Epidermal melanocyte (primary cell): ENCODE data around the gene POLE.

Experiments
- DNase-seq: peaks from one replicate; pipeline ENCODE4 v3.0.0; 2011; ENCODE audit warnings: low spot score; ENCODE audit not compliant: insufficient read length

Gene POLE

DNA sequence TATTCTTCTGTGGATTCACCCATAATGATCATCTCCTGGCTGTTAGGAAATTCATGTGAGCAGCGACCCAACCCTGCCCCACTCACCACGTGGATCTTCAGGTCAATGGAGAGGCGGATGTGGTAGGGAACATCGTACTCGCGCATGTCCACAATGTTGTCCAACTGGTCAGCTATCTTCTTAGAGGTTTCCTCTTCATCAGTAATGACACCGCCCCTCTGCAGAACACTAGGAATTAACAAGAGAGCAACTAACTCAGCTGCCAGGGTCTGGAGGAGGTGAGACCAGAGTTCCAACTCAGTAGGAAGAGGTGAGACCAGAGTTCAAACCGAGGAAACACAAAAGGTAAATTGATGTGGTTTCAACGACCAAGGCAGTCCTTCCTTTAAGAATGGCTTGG is 9.7 kb downstream of the POLE start:
- DNase-seq = no peak

DNA sequence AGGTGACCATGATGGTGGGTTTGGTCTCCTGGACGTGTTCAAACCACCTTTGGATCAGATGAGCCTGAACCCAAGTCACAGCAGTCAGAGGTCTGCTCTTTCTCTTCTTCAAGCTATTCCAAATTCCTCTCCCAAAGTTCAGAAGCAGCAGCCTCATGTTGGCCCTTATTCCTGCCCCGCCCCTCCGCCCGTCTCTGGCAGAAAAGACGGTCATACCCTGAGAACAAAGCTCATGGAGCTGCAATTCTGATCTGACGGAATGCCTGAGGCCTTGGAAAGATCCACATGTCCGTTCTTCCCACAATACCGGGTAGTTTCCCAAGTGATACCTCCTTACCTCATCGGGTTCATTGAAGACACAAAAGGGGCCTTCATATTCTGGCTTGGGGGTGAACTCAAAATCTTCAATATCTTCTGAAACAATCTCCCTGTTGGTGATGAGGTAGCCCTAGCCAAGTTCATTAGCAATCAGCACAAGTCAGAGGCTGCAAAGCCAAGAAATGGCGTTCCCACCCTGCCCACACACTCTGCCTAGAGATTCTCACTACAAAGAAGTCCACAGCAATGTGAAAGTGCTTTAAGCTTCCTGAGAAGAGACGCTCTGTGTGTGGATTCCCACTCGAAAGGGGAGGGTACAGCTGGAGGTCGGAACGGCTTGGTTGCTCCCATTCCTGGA is 11.2 kb downstream of the POLE start:
- DNase-seq = no peak

DNA sequence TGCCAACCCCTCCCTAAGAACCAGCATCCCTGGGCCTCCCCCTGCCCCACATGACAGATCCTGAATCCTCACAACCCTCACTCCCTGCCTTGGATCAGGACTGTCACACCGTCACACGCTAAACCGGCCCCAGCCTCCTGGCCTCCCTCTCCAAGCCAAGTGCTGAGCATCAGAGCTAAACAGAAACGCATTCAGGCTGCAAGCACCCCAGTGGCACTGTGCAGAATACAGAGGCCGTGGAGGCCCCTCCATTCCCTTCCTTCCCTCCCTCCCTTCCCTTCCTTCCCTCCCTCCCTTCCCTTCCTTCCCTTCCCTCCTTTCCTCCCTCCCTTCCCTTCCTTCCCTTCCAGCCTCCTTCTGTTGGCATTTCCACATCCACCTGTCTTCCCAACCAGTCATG is 12.6 kb downstream of the POLE start:
- DNase-seq = no peak

DNA sequence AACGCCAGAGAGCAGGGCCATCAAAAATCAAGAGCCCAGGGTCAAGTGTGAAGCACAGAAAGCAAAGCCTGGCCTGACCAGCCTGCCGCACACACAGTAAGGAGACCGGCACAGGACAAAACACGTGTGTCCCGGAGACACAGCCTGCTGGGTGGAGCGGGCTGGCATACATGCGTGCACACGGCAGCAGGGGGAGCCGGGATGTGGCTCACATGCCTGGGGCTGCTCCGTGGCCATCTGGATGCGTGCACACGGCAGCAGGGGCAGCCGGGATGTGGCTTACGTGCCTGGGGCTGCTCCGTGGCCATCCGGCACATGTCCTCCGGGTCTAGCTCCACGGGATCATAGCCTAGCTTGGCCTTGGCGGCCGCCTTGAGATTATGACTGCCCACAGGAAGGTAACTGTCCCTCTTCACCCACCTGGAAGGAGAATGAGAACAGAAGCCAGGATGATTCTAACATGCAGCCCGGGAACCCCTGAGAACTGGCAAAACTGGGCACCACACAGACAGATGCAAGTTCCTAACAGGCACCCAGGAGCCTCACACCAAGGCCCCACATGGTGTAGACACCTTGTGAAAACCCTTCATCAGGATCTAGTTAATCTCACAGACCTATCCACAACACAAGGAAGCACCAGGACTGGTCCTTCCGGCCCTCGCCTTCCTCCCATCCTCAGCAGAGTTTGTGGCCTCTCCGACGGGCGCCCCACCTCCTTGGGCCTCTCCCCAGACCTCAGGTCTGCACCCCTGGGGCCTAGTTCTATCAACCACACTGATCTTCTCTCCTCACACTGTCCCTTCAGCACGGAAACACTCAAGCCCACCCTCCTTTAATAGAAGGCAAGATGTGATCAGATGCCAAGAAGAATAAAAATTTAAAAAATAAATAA is 13.6 kb downstream of the POLE start:
- DNase-seq = no peak

GRCh38 chr12:132672678-132673077 is 14.5 kb downstream of the POLE start:
- no peak for DNase-seq

GRCh38 chr12:132672116-132672515 is 15.0 kb downstream of the POLE start:
- no peak for DNase-seq

DNA sequence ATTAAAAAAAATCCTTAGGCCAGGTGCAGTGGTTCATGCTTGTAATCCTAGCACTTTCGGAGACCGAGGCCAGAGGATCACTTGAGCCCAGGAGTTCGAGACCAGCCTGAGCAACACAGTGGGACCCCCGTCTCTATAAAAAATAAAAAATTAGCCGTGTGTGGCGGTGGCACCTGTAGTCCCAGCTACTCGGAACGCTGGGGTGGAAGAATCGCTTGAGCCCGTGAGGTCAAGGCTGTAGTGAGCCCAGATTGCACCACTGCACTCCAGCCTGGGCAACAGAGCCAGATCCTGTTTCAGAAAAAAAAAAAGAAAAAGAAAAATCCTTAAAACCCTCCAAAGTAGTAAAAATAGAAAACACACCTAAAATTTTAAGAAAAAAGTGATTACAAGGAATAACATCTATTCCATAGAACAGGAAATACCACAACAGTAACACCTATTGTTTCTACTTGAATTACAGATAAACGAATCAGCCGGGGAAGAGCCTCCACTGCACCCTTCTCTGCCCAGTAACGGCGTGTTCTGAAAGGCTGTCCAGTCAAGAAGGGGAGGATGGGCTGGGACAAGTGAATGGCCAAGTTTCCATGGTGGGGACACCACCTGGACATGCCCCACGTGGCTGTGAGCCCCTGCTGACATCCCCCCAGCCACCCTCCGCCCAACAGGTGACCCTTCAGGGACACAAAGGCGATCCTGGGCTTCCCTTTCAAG is 17.8 kb downstream of the POLE start:
- no peak for DNase-seq

GRCh38 chr12:132668191-132669088 is 18.7 kb downstream of the POLE start:
- no peak for DNase-seq

GRCh38 chr12:132665794-132666193 is 21.3 kb downstream of the POLE start:
- no peak for DNase-seq

- no peak for DNase-seq
These were observed 22.0 kb downstream of the POLE start for GRCh38 chr12:132665149-132665491.

DNA sequence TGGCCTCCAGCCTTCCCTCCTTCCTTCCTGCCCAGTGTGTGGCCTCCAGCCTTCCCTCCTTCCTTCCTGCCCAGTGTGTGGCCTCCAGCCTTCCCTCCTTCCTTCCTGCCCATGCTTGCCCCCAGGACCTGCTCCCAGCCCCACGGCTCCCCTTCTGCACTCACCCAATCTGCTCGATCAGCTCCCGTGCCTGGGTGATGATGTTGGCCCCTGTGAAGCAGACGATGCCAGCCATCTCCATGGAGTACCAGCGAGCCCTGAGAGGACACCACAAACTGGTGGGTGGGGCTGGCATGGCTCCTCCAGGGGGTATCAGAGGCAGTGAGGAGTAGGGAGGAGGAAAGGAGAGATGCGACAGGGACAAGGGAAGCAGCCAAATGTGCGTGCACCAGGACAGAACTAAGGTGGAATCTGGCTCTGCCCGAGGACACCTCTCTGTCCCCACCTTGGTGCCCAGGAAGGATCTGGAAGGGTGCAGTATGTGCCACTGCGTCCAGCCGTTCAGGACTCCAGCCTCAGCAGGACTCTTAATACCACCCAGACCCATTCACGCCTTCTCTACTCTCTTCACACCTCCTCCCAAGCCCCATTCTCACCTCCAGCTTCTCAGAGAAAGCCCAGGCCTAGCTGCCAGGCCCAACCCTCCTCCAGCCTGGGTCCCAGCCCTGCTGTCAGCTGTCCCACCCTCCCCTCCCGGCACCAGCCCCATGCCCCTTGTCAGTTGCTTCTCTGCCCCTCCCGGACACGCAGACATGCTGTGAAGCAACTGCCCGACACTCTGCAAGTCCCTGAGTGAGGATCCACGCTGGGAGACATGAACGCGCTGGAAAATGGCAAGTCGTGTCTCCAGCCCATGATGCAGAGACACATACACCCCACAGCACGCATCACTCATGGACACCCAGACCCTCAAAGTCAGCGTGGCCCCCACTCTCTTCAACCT is 22.7 kb downstream of the POLE start:
- DNase-seq = no peak

DNA sequence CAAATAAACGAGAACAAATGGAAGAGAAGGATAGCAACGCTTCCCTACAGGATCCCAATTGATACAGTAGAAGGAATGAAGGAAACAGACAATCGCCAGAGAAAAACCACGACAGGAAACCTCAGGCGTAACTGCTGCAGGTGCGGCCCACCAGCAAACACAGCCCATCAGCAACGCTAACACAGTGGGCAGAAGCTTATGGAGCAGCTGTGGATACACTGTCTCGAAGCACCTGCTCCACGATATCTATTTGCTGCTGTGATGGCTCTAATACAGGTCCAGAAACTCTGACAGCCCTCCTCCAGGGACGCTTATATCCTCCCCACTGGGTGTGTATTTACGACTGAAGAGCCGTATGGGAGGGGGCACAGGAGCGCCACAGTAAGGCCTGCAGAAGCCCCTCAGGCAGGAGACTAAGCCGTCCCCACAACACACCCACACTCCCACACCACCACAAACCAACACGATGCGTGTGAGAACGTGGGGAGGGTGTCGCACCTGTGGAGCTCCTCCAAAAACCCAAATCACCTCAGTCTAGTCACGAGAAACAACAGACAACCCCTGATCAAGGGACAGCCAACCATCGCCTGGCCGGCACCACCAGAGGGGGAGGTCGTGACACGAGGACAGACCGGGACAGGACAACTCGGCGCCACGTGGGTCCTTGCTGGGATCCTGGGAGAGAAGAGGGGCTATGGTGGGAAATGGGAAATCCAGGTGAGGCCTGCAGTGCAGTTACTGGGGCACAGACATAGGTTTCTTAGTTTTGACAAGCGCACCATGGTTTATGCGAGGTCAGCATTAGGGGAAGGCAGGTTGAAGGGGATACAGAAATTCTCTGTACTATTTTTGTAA is 24.0 kb downstream of the POLE start:
- DNase-seq = no peak

DNA sequence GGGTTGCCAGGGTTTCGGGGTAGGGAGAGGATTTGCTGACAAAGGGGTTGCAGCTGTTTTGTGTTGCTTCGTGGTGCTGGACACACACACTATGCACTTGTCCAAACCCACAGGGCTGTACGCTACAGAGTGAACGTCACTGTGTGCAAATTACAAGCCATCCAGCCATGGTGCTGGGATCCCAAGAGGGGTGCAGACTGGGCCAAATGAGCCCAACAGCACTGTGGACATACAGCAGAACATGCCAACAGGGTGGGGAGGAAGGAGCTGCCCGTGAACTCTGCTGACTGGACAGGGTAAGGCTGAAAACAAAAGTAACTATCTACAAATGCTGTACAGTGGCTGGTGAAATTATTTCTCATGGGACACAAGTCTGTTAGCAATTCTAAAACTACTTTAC is 25.2 kb downstream of the POLE start:
- DNase-seq = no peak

DNA sequence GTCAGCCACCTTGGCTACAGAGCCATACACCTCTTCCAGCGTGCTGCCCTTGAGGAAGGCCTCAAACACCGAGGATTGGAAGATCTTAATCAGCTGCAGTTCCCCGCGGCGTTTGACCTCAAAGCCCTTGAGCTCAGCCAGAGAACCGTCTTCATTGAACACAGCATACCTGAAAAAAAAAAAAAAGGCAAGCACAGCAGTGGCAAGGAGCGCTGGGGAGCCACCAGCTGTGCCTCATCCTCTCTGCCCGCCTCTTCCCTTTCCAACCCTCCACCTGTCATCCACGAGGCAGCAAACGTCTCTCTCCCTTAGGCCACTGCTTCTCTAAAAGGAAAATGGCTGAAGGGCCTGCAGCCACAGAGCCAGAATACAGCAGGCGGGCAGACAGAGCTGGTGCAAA is 26.1 kb downstream of the POLE start:
- DNase-seq = no peak

DNA sequence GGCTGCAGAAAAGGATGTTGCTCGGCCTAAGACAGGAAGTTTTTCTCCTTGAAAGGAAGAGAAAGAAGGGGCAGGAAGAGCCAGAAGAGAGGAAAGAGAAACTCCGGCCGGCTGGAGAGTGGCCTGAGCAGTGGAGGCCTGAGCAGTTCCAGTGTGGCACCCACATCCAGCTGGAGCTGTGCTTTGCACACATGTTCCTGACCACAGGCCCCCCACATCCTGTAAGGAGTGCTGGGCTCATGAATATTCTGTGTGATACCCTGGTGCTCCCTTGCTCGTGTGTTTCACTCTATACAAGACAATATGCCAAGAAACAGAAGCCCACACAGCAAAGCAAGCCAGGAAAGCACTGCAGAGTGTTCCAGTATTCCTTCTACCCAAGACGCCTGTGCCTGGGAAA is 27.1 kb downstream of the POLE start:
- no peak for DNase-seq

DNA sequence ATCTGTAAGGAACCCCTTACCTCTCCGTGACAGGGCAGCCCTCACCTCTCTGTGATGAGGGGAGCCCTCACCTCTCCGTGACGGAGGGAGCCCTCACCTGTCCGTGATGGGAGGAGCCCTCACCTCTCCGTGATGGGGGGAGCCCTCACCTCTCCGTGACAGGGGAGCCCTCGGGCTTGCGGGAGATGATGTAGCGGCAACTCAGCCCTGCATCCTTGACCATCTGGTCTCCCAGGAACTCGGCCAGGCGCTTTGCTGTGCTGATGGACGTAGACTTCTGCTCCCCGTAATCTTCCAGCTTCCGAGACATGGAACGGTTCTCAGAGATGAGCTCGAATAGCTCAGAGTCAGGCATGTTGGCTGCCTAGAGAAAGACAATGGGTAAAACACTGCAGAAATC is 28.0 kb downstream of the POLE start:
- DNase-seq = no peak

DNA sequence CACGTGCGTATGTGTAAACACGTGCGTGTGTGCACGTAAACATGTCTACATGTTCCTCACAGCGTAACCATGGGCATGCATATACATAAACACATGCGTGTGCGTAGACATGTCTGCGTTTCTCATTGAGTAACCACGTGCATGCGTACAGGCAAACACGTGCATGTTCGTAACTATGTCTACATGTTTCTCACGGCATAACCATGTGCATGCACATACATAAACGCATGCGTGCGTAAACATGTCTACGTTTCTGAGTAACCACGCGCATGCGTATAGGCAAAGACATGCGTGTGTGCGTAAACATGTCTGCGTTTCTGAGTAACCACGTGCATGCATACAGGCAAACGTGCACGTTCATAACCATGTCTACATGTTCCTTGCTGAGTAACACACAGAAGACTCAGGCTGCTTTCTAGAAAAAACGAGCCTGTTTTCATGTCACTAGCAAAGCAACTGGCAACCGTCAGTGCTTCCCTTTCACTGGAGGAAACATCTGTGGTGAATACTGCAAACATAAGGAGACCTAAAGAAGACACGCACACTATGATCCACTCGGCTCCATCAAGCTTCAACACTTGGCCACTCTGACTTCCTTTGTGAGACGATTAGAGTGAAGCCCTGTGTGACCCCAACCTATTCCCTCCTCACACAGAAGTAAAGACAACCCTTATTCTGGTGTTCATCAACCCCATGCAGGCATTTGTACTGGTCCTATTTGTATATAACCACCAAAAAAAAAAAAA is 28.8 kb downstream of the POLE start:
- DNase-seq = no peak

DNA sequence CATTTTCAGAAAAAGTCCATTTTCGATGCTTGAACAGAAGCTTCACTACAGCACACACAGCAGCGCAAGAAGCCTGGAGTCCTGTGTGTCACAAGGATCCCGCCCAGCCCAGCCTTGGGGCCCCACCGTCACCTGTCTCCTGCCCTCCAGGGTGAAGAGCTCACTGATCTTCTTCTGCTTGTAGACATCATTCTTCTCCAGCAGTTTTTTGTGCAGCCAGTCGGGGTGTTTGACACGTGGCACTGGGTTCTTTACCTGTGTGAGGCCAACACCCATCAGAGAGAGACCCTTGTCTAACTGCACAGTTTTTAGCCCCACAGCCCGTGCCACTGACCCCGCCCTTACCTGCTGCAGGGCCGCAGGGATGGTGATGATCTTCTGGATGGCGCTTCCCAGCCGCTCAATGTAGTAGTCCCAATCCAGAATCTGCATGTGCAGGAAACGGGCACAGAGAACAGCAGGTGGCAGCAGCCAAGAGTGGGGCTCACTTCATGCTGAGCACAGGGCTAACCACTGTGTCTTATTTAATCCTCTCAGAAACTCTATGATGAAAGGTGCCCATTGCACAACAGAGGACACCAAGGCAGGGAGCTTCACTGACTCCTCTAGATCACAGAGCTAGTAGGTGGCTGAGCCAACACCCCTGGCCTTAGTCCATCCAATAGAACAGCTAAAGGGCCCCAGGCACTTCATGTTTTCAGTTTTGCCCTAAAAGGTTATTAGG is 30.0 kb downstream of the POLE start:
- DNase-seq = no peak
